Keratinocyte (primary cell): ENCODE measurements around the gene HPCAL1. TPM values are rescaled to one million over a fixed set of nuclear protein-coding genes. Genes with fewer than 3 reads are reported as not detected.

ENCODE experiments used
- DNase-seq: peaks from one replicate; pipeline ENCODE4 v3.0.0-alpha.2; 2011; ENCODE audit warnings: low read depth, missing footprints, low spot score
- FAIRE-seq: peaks from 2 replicates; lab custom pipeline; 2011; peaks lifted over from hg19 to GRCh38; lab: Jason Lieb, UNC
- H2AFZ ChIP-seq: 2 replicates; pipeline ENCODE4 v1.6.0; 2012; ENCODE audit warnings: low read length, control low read depth, inconsistent platforms; ENCODE audit not compliant: control insufficient read depth
- H3K27ac ChIP-seq: 2 replicates; pipeline ENCODE4 v1.5.1; 2011; ENCODE audit warnings: low read length; ENCODE audit not compliant: control insufficient read depth, insufficient read depth
- H3K27me3 ChIP-seq: 3 replicates; pipeline ENCODE4 v1.6.0; 2011; ENCODE audit warnings: low read length; ENCODE audit not compliant: control insufficient read depth, insufficient read depth; ENCODE audit errors: extremely low read depth
- H3K36me3 ChIP-seq, 2 experiments: 2 replicates in 1 of 2; 3 replicates in 1 of 2; pipeline ENCODE4 v1.5.1; 2011; ENCODE audit warnings: low read length in 2 of 2, mild to moderate bottlenecking in 1 of 2; ENCODE audit not compliant: control insufficient read depth in 2 of 2, insufficient read depth in 2 of 2; ENCODE audit errors: extremely low read depth in 1 of 2
- H3K4me1 ChIP-seq: 3 replicates; pipeline ENCODE4 v1.5.1; 2011; ENCODE audit warnings: low read length; ENCODE audit not compliant: control insufficient read depth, insufficient read depth; ENCODE audit errors: extremely low read depth
- H3K4me2 ChIP-seq: 3 replicates; pipeline ENCODE4 v1.6.0; 2011; ENCODE audit warnings: low read depth, low read length; ENCODE audit not compliant: control insufficient read depth, insufficient read depth; ENCODE audit errors: extremely low read depth
- H3K4me3 ChIP-seq, 3 experiments: fragments of 200-600 bp in 1 of 3; sonication (generic) in 1 of 3; 2 replicates in 2 of 3; 3 replicates in 1 of 3; pipeline ENCODE4 v1.5.1; 2011 to 2016; ENCODE audit warnings: low read length in 3 of 3, mild to moderate bottlenecking in 3 of 3, control low read depth in 2 of 3, inconsistent platforms in 1 of 3, low read depth in 1 of 3, mixed read lengths in 1 of 3, mixed run types in 1 of 3, moderate library complexity in 1 of 3; ENCODE audit not compliant: control insufficient read depth in 2 of 3, insufficient read depth in 2 of 3; ENCODE audit errors: extremely low read depth in 1 of 3
- H3K79me2 ChIP-seq: 2 replicates; pipeline ENCODE4 v1.6.0; 2012; ENCODE audit warnings: low read length; ENCODE audit not compliant: control insufficient read depth, insufficient read depth
- H3K9ac ChIP-seq: 3 replicates; pipeline ENCODE4 v1.6.0; 2011; ENCODE audit warnings: low read length; ENCODE audit not compliant: control insufficient read depth, insufficient read depth; ENCODE audit errors: extremely low read depth
- H3K9me1 ChIP-seq: 3 replicates; pipeline ENCODE4 v1.6.0; 2011; ENCODE audit warnings: low read length; ENCODE audit not compliant: control insufficient read depth, insufficient read depth; ENCODE audit errors: extremely low read depth
- H3K9me3 ChIP-seq: 2 replicates; pipeline ENCODE4 v1.5.1; 2012; ENCODE audit warnings: low read depth, low read length; ENCODE audit not compliant: control insufficient read depth
- H4K20me1 ChIP-seq: 3 replicates; pipeline ENCODE4 v1.6.0; 2011; ENCODE audit warnings: low read length; ENCODE audit not compliant: control insufficient read depth, insufficient read depth; ENCODE audit errors: extremely low read depth
- EZH2 ChIP-seq: IDR thresholded peaks from one replicate; pipeline ENCODE4 v1.6.1; 2012; ENCODE audit warnings: inconsistent platforms, mild to moderate bottlenecking, low read length, moderate library complexity
- dilution Hi-C: fragments of 300-500 bp; cut with MboI; formaldehyde crosslinking; loops from one replicate; pipeline ENCODE4 v1.7.0; 2020; ENCODE audit warnings: low sequenced_read_pairs; ENCODE audit not compliant: extremely low pct_ligation_motif_present
- polyA plus RNA-seq, 5 experiments: library from polyadenylated mRNA; depleted of rRNA in 3 of 5; stranded (reverse) in 3 of 5; stranded (forward) in 1 of 5; unstranded in 1 of 5; fragments of >200 nt; gene quantifications; 1 replicate in 1 of 5; 2 replicates in 3 of 5; 3 replicates in 1 of 5; pipeline versions ENCODE4 v1.2.1 to v1.2.3, GENCODE V29; 2011 to 2012; ENCODE audit warnings: missing spikeins in 2 of 5, low read depth in 1 of 5, low replicate concordance in 1 of 5
- TF ChIP-seq, protein P1 (sequence below), 3 experiments: IDR thresholded peaks in 1 of 3; conservative IDR thresholded peaks in 1 of 3; optimal IDR thresholded peaks in 1 of 3; 2 replicates in 2 of 3; 3 replicates in 1 of 3; pipeline versions ENCODE3 to v1.5.1; 2011; ENCODE audit warnings: low read length in 3 of 3, mild to moderate bottlenecking in 3 of 3, moderate library complexity in 2 of 3, control low read depth in 1 of 3, inconsistent platforms in 1 of 3; ENCODE audit not compliant: insufficient read depth in 2 of 3; ENCODE audit errors: extremely low read depth in 1 of 3

The HPCAL1 gene
- polyA plus RNA-seq, 1 donor (not counting 4 experiments of a cell fraction or from before 2014, with no cell fraction given) = 18.0 TPM

DNA sequence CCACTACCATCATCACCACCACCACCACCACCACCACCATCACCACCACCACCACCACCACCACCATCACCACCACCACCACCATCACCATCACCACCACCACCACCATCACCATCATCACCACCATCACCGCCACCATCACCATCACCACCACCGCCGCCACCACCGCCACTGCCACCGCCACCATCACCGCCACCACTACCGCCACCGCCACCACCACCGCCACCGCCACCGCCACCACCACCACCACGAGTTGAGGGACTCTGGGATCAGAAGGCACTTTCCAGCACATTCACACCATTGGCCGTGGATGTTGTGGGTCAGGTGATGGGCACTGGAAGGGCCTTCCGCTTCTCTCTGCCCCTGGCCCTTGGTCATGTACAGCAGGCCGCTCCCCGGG is 96.7 kb downstream of the HPCAL1 start:
- dilution Hi-C loops = no loop called here
- peaks cover 2% of the 10 kb centered on the region for H3K79me2 ChIP-seq

DNA sequence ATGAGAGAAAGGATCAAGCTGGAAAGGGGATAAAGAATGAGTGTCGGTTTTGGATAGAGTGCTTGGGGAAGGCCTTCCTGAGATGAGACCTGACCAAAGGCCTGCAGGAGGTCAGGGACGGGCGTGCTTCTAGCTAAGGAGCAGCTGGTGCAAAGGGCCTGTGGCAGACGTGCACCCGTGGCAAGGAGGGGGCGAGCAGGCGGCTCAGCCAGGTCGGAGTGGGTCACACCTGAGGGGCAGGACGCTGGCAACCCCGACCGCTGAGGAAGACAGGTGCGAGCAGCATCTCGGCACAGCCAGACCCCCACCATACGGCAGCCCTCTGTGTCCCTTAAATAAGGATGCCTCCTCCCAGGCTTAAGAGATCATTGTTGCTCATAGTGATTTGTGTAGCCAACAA is 97.3 kb downstream of the HPCAL1 start:
- FAIRE-seq = no peak
- Histone ChIP-seq H3K27me3 (no peaks in the 10 kb centered on the region), H3K9me1 (peaks cover 3% of the 10 kb centered on the region), H3K79me2 (peaks cover 2% of the 10 kb centered on the region), H3K9ac (no peak overlapping the region), H4K20me1 (no peaks in the 10 kb centered on the region), H3K4me3 (no peak overlapping the region), H3K4me1 (peaks cover 16% of the 10 kb centered on the region), H2AFZ (no peak overlapping the region), H3K4me2 (no peak overlapping the region), H3K27ac (no peak overlapping the region), H3K36me3 (peaks cover 4 to 10% of the 10 kb centered on the region in 2 experiments), H3K9me3 (no peaks in the 10 kb centered on the region)
- dilution Hi-C loops = no loop called here
- DNase-seq = no peak
- TF ChIP-seq EZH2 = no peak
- TF ChIP-seq, protein P1, sequence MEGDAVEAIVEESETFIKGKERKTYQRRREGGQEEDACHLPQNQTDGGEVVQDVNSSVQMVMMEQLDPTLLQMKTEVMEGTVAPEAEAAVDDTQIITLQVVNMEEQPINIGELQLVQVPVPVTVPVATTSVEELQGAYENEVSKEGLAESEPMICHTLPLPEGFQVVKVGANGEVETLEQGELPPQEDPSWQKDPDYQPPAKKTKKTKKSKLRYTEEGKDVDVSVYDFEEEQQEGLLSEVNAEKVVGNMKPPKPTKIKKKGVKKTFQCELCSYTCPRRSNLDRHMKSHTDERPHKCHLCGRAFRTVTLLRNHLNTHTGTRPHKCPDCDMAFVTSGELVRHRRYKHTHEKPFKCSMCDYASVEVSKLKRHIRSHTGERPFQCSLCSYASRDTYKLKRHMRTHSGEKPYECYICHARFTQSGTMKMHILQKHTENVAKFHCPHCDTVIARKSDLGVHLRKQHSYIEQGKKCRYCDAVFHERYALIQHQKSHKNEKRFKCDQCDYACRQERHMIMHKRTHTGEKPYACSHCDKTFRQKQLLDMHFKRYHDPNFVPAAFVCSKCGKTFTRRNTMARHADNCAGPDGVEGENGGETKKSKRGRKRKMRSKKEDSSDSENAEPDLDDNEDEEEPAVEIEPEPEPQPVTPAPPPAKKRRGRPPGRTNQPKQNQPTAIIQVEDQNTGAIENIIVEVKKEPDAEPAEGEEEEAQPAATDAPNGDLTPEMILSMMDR (optimal IDR thresholded peaks at IDR 0.05 in 1 of 3, IDR thresholded peaks at IDR 0.05 in 1 of 3, conservative IDR thresholded peaks at IDR 0.05 in 1 of 3; ENCODE audit: extremely low read depth in 1 of 3, insufficient read depth in 2 of 3, low read length in 3 of 3) = no peak

More for the DNA sequence above, 96.7 kb downstream of the HPCAL1 start:
- DNase-seq = no peak
- H3K4me1 ChIP-seq = peaks cover 10% of the 10 kb centered on the region
- no peak overlapping the region for H3K4me2 ChIP-seq
- no peak for TF ChIP-seq EZH2
- TF ChIP-seq, protein P1 (optimal IDR thresholded peaks at IDR 0.05 in 1 of 3, IDR thresholded peaks at IDR 0.05 in 1 of 3, conservative IDR thresholded peaks at IDR 0.05 in 1 of 3; ENCODE audit: extremely low read depth in 1 of 3, insufficient read depth in 2 of 3, low read length in 3 of 3) = no peak
- no peak overlapping the region for H2AFZ ChIP-seq
- H3K9me1 ChIP-seq = peaks cover 3% of the 10 kb centered on the region
- no peaks in the 10 kb centered on the region for H4K20me1 ChIP-seq
- no peaks in the 10 kb centered on the region for H3K27me3 ChIP-seq
- H3K9me3 ChIP-seq = no peaks in the 10 kb centered on the region
- FAIRE-seq = no peak
- no peak overlapping the region for H3K9ac ChIP-seq
- H3K36me3 ChIP-seq = peaks cover 3 to 10% of the 10 kb centered on the region in 2 experiments
- no peak overlapping the region for H3K27ac ChIP-seq
- no peak overlapping the region for H3K4me3 ChIP-seq
